Activated CD4-positive, CD25-positive, alpha-beta regulatory T cell treated with anti-CD3 and anti-CD28 coated beads, Interleukin-2, amount 50 U/mL, for 72 hours (primary cell): ENCODE data around the gene PTPRN2.

Experiments
- DNase-seq: peaks from one replicate; pipeline ENCODE4 v3.0.0; 2021

Gene PTPRN2

GRCh38 chr7:158272509-158273137, 315.0 kb downstream of the PTPRN2 start:
- no peak for DNase-seq

GRCh38 chr7:158272091-158272490, 315.5 kb downstream of the PTPRN2 start:
- no peak for DNase-seq

GRCh38 chr7:158271646-158272045, 316.0 kb downstream of the PTPRN2 start:
- DNase-seq, result no peak

- DNase-seq, result no peak
Measured at GRCh38 chr7:158270856-158271413, 316.7 kb downstream of the PTPRN2 start.

- no peak for DNase-seq
Measured at GRCh38 chr7:158270106-158270775, 317.4 kb downstream of the PTPRN2 start.

- DNase-seq, result no peak
Measured at GRCh38 chr7:158268816-158269535, 318.6 kb downstream of the PTPRN2 start.

- no peak for DNase-seq
Measured at GRCh38 chr7:158267742-158268435, 319.7 kb downstream of the PTPRN2 start.

- DNase-seq, result no peak
Measured at GRCh38 chr7:158266817-158267741, 320.5 kb downstream of the PTPRN2 start.

GRCh38 chr7:158266426-158266816, 321.2 kb downstream of the PTPRN2 start:
- DNase-seq, result no peak

- DNase-seq, result no peak
Measured at GRCh38 chr7:158265743-158266080, 321.9 kb downstream of the PTPRN2 start.

- DNase-seq, result no peak
Measured at GRCh38 chr7:158264881-158265742, 322.5 kb downstream of the PTPRN2 start.

GRCh38 chr7:158263964-158264748, 323.5 kb downstream of the PTPRN2 start:
- DNase-seq, result no peak

- DNase-seq, result no peak
Measured at GRCh38 chr7:158263110-158263963, 324.3 kb downstream of the PTPRN2 start.

- DNase-seq, result no peak
Measured at GRCh38 chr7:158262284-158263109, 325.1 kb downstream of the PTPRN2 start.

GRCh38 chr7:158261362-158262235, 326.0 kb downstream of the PTPRN2 start:
- DNase-seq, result no peak

GRCh38 chr7:158260567-158261361, 326.9 kb downstream of the PTPRN2 start:
- no peak for DNase-seq
